Muscle of leg (tissue), 11 donors: Measurements from ENCODE around the gene MYO10. TPM values are rescaled to one million over a fixed set of nuclear protein-coding genes. Genes with fewer than 3 reads are reported as not detected.

Experiments
- DNase-seq: peaks from one replicate; pipeline ENCODE4 v3.0.0; 2013
- H3K27ac ChIP-seq: one replicate; pipeline ENCODE4 v1.5.1; 2013; ENCODE audit warnings: mild to moderate bottlenecking, low read length, control low read depth
- H3K27me3 ChIP-seq: one replicate; pipeline ENCODE4 v1.6.1; 2013; ENCODE audit warnings: low read length; ENCODE audit not compliant: control insufficient read depth, insufficient read depth
- H3K36me3 ChIP-seq: one replicate; pipeline ENCODE4 v1.6.1; 2013; ENCODE audit warnings: low read length; ENCODE audit not compliant: control insufficient read depth, insufficient read depth
- H3K4me1 ChIP-seq: one replicate; pipeline ENCODE4 v1.6.1; 2013; ENCODE audit warnings: low read length; ENCODE audit not compliant: control insufficient read depth, insufficient read depth
- H3K4me3 ChIP-seq: one replicate; pipeline ENCODE4 v1.5.1; 2013; ENCODE audit warnings: low read length, control low read depth
- H3K9me3 ChIP-seq: replicated peaks from 2 replicates; pipeline ENCODE4 v1.6.1; 2013; ENCODE audit warnings: low read depth, low read length; ENCODE audit not compliant: control insufficient read depth
- WGBS: methylation state at CpG from one replicate; pipeline ENCODE4 v1.1.5; 2013; ENCODE audit warnings: missing lambda C conversion rate; ENCODE audit not compliant: insufficient coverage; 5-methylcytosine and 5-hydroxymethylcytosine counted together
- polyA plus RNA-seq, 8 donors: library from polyadenylated mRNA; unstranded; fragments of 120-200 nt; gene quantifications; one replicate each; pipeline versions ENCODE4 v1.2.1 to v1.2.3, GENCODE V29; 2013; ENCODE audit warnings: inconsistent platforms in 1 of 8, low replicate concordance in 1 of 8; ENCODE audit not compliant: insufficient read length in 8 of 8, insufficient read depth in 1 of 8
- total RNA-seq: library from RNA; stranded (reverse); fragments of 120-200 nt; gene quantifications from one replicate; pipeline ENCODE4 v1.2.4, GENCODE V29; 2013

Gene MYO10
- total and polyA plus RNA-seq, 9 donors = 16.6 to 35.4 (median 30.0) TPM

GRCh38 chr5:16866273-16866672 is 69.8 kb downstream of the MYO10 start:
- no peaks in the 10 kb centered on the region for H3K9me3 ChIP-seq
- WGBS = 61% methylated on average over 3 of the region's 4 CpGs
- no peak overlapping the region for H3K4me3 ChIP-seq
- peak overlapping the region; percentile 86 for H3K27ac ChIP-seq
- DNase-seq = no peak
- peaks cover 58% of the 10 kb centered on the region for H3K4me1 ChIP-seq
- H3K36me3 ChIP-seq = no peaks in the 10 kb centered on the region
- H3K27me3 ChIP-seq = no peaks in the 10 kb centered on the region

GRCh38 chr5:16865151-16865550 is 70.9 kb downstream of the MYO10 start:
- H3K9me3 ChIP-seq = no peaks in the 10 kb centered on the region
- DNase-seq = peak; percentile 42
- peak overlapping the region; percentile 77 for H3K27ac ChIP-seq
- peaks cover 58% of the 10 kb centered on the region for H3K4me1 ChIP-seq
- no peaks in the 10 kb centered on the region for H3K36me3 ChIP-seq
- H3K4me3 ChIP-seq = no peak overlapping the region
- H3K27me3 ChIP-seq = no peaks in the 10 kb centered on the region
- no CpG with 5 or more reads among the region's 8 CpGs for WGBS

GRCh38 chr5:16864631-16865131 is 71.4 kb downstream of the MYO10 start:
- H3K4me3 ChIP-seq = no peak overlapping the region
- 11% methylated on average over 3 of the region's 4 CpGs for WGBS
- H3K27me3 ChIP-seq = no peaks in the 10 kb centered on the region
- peak overlapping the region; percentile 77 for H3K27ac ChIP-seq
- H3K36me3 ChIP-seq = no peaks in the 10 kb centered on the region
- peaks cover 60% of the 10 kb centered on the region for H3K4me1 ChIP-seq
- DNase-seq = peak; percentile 86
- H3K9me3 ChIP-seq = no peaks in the 10 kb centered on the region

GRCh38 chr5:16863469-16863946 is 72.6 kb downstream of the MYO10 start:
- no peak for DNase-seq
- Histone ChIP-seq H3K4me3 (no peak overlapping the region), H3K9me3 (peaks cover 7% of the 10 kb centered on the region), H3K27me3 (no peaks in the 10 kb centered on the region), H3K27ac (peak overlapping the region; percentile 77), H3K36me3 (no peaks in the 10 kb centered on the region), H3K4me1 (peaks cover 60% of the 10 kb centered on the region)
- WGBS = 91% methylated on average over 2 of the region's 5 CpGs

DNA sequence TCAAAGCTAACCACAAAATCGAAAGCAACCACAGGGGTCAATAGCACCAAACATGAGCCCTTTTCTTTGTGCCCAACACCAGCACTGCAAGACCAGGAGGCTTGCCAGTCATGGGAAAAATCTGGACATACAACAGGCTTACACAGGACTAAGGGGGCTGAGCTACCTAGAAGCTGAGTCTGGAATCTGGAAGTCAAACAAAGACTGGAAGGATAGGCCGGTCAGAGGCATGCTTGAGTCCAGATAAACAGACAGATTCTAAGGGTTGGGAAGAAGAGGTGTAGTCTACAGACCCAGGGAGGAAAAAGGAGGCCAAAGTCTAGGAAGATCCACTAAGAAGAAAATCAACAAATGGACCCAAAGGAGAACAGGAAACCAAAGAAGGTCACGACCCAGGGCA is 73.3 kb downstream of the MYO10 start:
- Histone ChIP-seq H3K27me3 (no peaks in the 10 kb centered on the region), H3K4me3 (no peak overlapping the region), H3K9me3 (peaks cover 7% of the 10 kb centered on the region), H3K4me1 (peaks cover 57% of the 10 kb centered on the region), H3K27ac (no peak overlapping the region), H3K36me3 (no peaks in the 10 kb centered on the region)
- 58% methylated on average over 1 of the region's 3 CpGs for WGBS
- no peak for DNase-seq

- DNase-seq = no peak
- H3K4me1 ChIP-seq = peaks cover 53% of the 10 kb centered on the region
These were observed 76.7 kb downstream of the MYO10 start for GRCh38 chr5:16859346-16859745.

GRCh38 chr5:16858151-16858550 is 77.9 kb downstream of the MYO10 start:
- Histone ChIP-seq H3K4me1 (peaks cover 45% of the 10 kb centered on the region), H3K36me3 (no peaks in the 10 kb centered on the region), H3K27ac (no peak overlapping the region), H3K4me3 (no peak overlapping the region), H3K9me3 (peaks cover 7% of the 10 kb centered on the region), H3K27me3 (no peaks in the 10 kb centered on the region)
- DNase-seq = no peak
- WGBS = 100% methylated on average over 1 of the region's 6 CpGs

More at GRCh38 chr5:16859346-16859745, 76.7 kb downstream of the MYO10 start:
- H3K9me3 ChIP-seq = peaks cover 7% of the 10 kb centered on the region
- H3K4me3 ChIP-seq = no peak overlapping the region
- H3K27me3 ChIP-seq = no peaks in the 10 kb centered on the region
- no peaks in the 10 kb centered on the region for H3K36me3 ChIP-seq
- H3K27ac ChIP-seq = no peak overlapping the region

DNA sequence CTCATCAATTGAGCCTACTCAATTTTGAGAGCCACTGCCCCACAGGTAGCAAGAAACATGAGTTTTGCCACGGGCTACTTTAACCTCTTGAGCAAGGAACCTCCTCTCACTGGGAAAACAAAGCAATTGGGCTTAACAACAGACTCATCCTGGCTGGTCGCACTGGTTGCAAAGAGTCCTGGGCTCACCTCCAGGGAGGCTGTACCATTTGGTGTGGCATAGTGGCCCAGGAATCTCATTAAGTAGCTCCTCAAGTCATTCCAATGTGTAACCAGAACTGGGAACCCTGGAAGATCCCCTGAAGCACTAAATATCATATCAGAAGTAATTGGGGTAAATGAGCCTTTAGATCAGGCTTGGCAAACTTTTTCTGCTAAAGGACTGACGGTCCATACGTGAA is 78.5 kb downstream of the MYO10 start:
- Histone ChIP-seq H3K4me1 (peaks cover 40% of the 10 kb centered on the region), H3K9me3 (peaks cover 7% of the 10 kb centered on the region)
- 87% methylated on average over 4 of the region's 4 CpGs for WGBS

DNA sequence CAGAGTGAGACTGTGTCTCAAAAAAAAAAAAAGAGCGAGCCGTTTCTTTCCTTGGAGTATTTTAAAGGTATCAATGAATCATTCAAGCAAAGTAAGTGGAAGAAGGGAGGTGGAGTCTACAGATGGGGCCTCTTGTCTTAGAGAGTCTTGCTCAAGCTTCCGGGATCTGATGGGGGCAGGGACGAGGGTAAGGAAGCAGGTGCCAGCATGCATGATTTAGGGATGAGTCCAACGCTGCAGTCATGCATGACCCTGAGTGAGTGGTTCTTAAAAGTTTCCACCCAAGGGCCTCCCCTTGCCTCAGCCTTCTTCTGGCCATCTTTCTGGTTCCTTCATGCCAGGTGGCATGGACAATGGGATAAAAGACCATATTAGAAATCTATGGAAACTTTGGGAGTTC is 79.6 kb downstream of the MYO10 start:
- no peak overlapping the region for H3K27ac ChIP-seq

More for the DNA sequence above, 78.5 kb downstream of the MYO10 start:
- DNase-seq = no peak
- Histone ChIP-seq H3K27me3 (no peaks in the 10 kb centered on the region), H3K4me3 (no peak overlapping the region), H3K27ac (no peak overlapping the region), H3K36me3 (no peaks in the 10 kb centered on the region)

DNA sequence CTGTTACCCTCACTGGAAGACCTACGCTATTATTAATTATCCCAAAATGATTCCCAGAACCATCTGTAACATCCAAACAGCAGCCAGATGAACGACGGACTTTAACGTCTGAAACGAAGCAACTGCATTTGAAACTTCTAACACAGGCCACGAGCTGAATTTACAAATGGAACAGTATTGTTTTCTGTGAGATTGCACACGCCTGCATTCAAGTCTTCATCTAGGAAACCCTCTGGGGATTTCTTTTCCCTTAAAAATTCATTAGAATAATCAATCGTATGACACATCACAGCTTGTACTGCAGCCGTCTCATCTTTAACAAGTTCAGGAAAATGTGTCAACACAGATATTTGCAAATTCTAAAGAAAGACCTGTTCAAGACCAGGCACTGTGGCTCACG is 80.2 kb downstream of the MYO10 start:
- 52% methylated on average over 5 of the region's 10 CpGs for WGBS
- Histone ChIP-seq H3K36me3 (no peaks in the 10 kb centered on the region), H3K27ac (peak overlapping the region; percentile 74), H3K9me3 (peaks cover 7% of the 10 kb centered on the region), H3K27me3 (no peaks in the 10 kb centered on the region), H3K4me3 (no peak overlapping the region), H3K4me1 (peaks cover 32% of the 10 kb centered on the region)
- DNase-seq = no peak

More for the DNA sequence above, 79.6 kb downstream of the MYO10 start:
- peaks cover 32% of the 10 kb centered on the region for H3K4me1 ChIP-seq
- DNase-seq = no peak
- no peaks in the 10 kb centered on the region for H3K27me3 ChIP-seq
- 95% methylated on average over 2 of the region's 5 CpGs for WGBS
- H3K9me3 ChIP-seq = peaks cover 7% of the 10 kb centered on the region
- no peak overlapping the region for H3K4me3 ChIP-seq
- no peaks in the 10 kb centered on the region for H3K36me3 ChIP-seq

GRCh38 chr5:16855485-16855884 is 80.6 kb downstream of the MYO10 start:
- peaks cover 32% of the 10 kb centered on the region for H3K4me1 ChIP-seq
- peak overlapping the region; percentile 74 for H3K27ac ChIP-seq
- H3K36me3 ChIP-seq = no peaks in the 10 kb centered on the region
- H3K27me3 ChIP-seq = no peaks in the 10 kb centered on the region
- no peak overlapping the region for H3K4me3 ChIP-seq
- peaks cover 7% of the 10 kb centered on the region for H3K9me3 ChIP-seq
- DNase-seq = peak; percentile 84
- WGBS = 51% methylated on average over 5 of the region's 5 CpGs
